ENCODE measurements around the gene RPS6KA3.

Gene RPS6KA3

DNA sequence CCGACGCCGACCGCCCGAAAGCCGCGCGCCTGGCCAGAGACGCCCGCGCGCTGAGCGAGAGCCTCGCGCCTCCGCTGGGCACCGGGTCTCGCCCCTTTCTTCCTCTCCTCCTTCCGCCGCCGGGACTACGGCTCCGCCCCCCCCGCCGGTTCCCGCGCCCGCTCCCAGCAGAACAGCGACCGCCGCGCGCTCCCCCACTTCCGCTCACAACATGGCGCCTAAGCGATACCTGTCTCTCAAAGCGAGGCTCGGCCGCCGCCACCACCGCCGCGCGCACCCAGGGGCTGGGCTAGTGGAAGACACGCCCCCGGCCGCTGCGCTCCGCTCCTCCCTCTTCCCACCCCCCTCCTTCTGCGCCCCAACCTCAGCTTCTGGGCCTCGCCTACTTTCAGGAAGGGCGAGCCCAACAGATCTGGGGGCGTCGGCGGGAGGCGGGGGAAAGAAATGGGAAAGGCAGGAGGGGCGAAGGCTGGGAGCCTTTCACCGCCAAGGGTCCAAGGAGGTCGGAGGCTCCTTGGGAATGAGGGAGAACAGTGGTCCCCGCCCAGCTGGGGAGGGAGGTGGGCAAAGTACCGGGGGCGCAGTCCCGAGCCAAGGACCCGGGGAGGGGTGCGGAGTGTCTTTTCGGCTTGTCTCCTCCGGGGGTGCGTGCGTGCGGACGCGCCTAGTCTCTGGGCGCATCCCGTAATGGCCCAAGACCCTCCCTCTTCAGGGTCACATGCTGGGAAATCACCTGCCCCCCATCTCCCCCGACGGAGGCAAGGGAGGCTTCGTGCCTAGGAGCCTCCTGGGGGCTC, at the start of gene RPS6KA3:
RPS6KA3 (minus strand) TSS at position 100 of the 797 bp plus-strand sequence. CDS start 277 bp downstream, outside the sequence.
- DNase-seq (ENCODE audit: low spot score in 2 of 2), result peak; percentile 77 to 94
- Histone ChIP-seq H3K4me1 (peaks cover 15% of the 10 kb centered on the region), H3K9me3 (no peaks in the 10 kb centered on the region), H3K27me3 (ENCODE audit: low read depth) (no peaks in the 10 kb centered on the region; the same call in 1 of the 2 replicates), H3K4me3 (peak within 1 kb of the TSS; percentile 85), H3K36me3 (replicated peaks) (no peaks in the 10 kb centered on the region)
- in situ Hi-C loops (cut with MboI; ENCODE audit: low sequenced_read_pairs), result no loop called here

GRCh38 chrX:20315140-20315539, 48.4 kb upstream of the RPS6KA3 start:
- Histone ChIP-seq H3K4me3 (no peak overlapping the region), H3K4me1 (no peaks in the 10 kb centered on the region), H3K36me3 (replicated peaks) (no peaks in the 10 kb centered on the region), H3K9me3 (no peaks in the 10 kb centered on the region), H3K27me3 (ENCODE audit: low read depth) (no peaks in the 10 kb centered on the region)
- DNase-seq (ENCODE audit: low spot score in 2 of 2), result no peak
- in situ Hi-C loops (cut with MboI; ENCODE audit: low sequenced_read_pairs), result no loop called here

- DNase-seq (ENCODE audit: low spot score in 2 of 2), result no peak
- in situ Hi-C loops (cut with MboI; ENCODE audit: low sequenced_read_pairs), result no loop called here
- no peak overlapping the region for H3K4me3 ChIP-seq
These were observed 47.2 kb upstream of the RPS6KA3 start for GRCh38 chrX:20313899-20314298.

DNA sequence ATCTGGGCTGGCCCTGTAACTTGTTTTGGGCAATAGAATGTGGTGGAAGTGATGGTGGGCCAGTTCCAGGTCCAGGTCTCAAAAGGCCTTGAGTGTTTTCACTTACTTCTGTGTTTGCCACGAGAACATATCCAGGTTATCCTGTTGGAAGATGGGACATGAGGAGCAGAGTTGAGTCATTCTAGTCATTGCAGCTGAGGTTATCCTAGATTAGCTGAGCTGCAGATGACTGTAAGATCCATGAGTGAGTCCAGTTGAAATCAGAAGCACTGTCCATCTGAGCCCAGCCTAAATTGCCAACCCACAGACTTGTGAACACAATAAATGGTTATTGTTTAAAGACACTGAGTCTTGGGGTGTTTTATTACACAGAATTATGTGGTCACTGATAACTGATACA, 45.3 kb upstream of the RPS6KA3 start:
- H3K36me3 ChIP-seq (replicated peaks), result no peaks in the 10 kb centered on the region
- H3K27me3 ChIP-seq (ENCODE audit: low read depth), result no peaks in the 10 kb centered on the region
- no peaks in the 10 kb centered on the region for H3K4me1 ChIP-seq
- H3K9me3 ChIP-seq, result no peaks in the 10 kb centered on the region
- no peak overlapping the region for H3K4me3 ChIP-seq
- no peak for DNase-seq (ENCODE audit: low spot score in 2 of 2)
- in situ Hi-C loops (cut with MboI; ENCODE audit: low sequenced_read_pairs), result no loop called here

More at GRCh38 chrX:20313899-20314298, 47.2 kb upstream of the RPS6KA3 start:
- no peaks in the 10 kb centered on the region for H3K36me3 ChIP-seq (replicated peaks)
- no peaks in the 10 kb centered on the region for H3K27me3 ChIP-seq (ENCODE audit: low read depth)
- no peaks in the 10 kb centered on the region for H3K9me3 ChIP-seq
- H3K4me1 ChIP-seq, result no peaks in the 10 kb centered on the region

DNA sequence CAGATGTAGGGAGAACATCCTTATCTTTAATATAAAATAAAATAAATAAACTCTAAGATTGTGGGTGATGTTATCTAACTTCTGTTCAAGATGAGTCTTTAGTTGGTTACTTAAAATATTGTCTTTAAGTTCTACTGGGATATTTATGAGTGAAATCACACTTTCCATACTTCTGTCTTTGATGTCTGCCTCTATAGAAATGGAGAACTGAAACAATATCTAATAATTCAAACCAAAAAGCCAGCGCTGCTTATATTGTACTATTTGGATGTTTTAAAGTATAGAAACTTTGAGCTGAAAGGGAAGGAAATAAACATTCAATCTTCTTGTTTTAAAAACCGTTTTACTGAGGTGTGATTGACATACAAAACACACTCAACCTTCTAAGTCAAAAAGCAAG, 44.8 kb upstream of the RPS6KA3 start:
- Histone ChIP-seq H3K27me3 (ENCODE audit: low read depth) (no peaks in the 10 kb centered on the region), H3K4me1 (no peaks in the 10 kb centered on the region), H3K36me3 (replicated peaks) (no peaks in the 10 kb centered on the region), H3K9me3 (no peaks in the 10 kb centered on the region), H3K4me3 (no peak overlapping the region)
- in situ Hi-C loops (cut with MboI; ENCODE audit: low sequenced_read_pairs), result no loop called here
- DNase-seq (ENCODE audit: low spot score in 2 of 2), result no peak

- no peaks in the 10 kb centered on the region for H3K9me3 ChIP-seq
- in situ Hi-C loops (cut with MboI; ENCODE audit: low sequenced_read_pairs), result no loop called here
- no peak overlapping the region for H3K4me3 ChIP-seq
- no peaks in the 10 kb centered on the region for H3K4me1 ChIP-seq
- H3K27me3 ChIP-seq (ENCODE audit: low read depth), result no peaks in the 10 kb centered on the region
- no peaks in the 10 kb centered on the region for H3K36me3 ChIP-seq (replicated peaks)
- no peak for DNase-seq (ENCODE audit: low spot score in 2 of 2)
These were observed 43.1 kb upstream of the RPS6KA3 start for GRCh38 chrX:20309806-20310205.

- no peaks in the 10 kb centered on the region for H3K27me3 ChIP-seq (ENCODE audit: low read depth)
- H3K36me3 ChIP-seq (replicated peaks), result no peaks in the 10 kb centered on the region
- no peaks in the 10 kb centered on the region for H3K9me3 ChIP-seq
- in situ Hi-C loops (cut with MboI; ENCODE audit: low sequenced_read_pairs), result no loop called here
- H3K4me3 ChIP-seq, result no peak overlapping the region
- no peak for DNase-seq (ENCODE audit: low spot score in 2 of 2)
- no peaks in the 10 kb centered on the region for H3K4me1 ChIP-seq
These were observed 40.0 kb upstream of the RPS6KA3 start for GRCh38 chrX:20306668-20307067.

GRCh38 chrX:20300822-20301221, 34.1 kb upstream of the RPS6KA3 start:
- in situ Hi-C loops (cut with MboI; ENCODE audit: low sequenced_read_pairs), result no loop called here
- H3K4me3 ChIP-seq, result no peak overlapping the region
- no peaks in the 10 kb centered on the region for H3K27me3 ChIP-seq (ENCODE audit: low read depth)
- H3K4me1 ChIP-seq, result peaks cover 5% of the 10 kb centered on the region
- no peaks in the 10 kb centered on the region for H3K36me3 ChIP-seq (replicated peaks)
- H3K9me3 ChIP-seq, result no peaks in the 10 kb centered on the region
- DNase-seq (ENCODE audit: low spot score in 2 of 2), result no peak

DNA sequence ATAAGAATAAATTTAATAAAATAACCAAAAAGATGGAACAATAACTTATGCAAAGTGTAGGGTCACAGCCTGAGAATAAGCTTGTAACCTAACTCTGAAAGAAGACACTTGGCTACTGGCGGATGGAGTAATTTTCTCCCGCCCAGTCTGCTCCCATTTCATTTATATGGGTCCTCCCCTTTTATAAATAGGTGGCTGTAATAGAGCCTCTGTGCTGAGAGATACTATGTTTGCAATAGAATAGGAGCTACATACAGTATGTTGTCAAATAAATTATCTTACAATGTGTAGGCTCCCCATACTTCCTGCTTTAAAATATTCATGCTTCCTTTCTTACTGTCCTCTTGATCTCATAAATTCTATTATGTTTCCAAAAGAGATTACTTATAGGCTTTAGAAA, 28.2 kb upstream of the RPS6KA3 start:
- no peak overlapping the region for H3K4me3 ChIP-seq
- DNase-seq (ENCODE audit: low spot score in 2 of 2), result peak in 1 of 2 experiments; percentile 10
- no peaks in the 10 kb centered on the region for H3K36me3 ChIP-seq (replicated peaks)
- peaks cover 5% of the 10 kb centered on the region for H3K4me1 ChIP-seq
- in situ Hi-C loops (cut with MboI; ENCODE audit: low sequenced_read_pairs), result no loop called here
- no peaks in the 10 kb centered on the region for H3K27me3 ChIP-seq (ENCODE audit: low read depth)
- H3K9me3 ChIP-seq, result no peaks in the 10 kb centered on the region

DNA sequence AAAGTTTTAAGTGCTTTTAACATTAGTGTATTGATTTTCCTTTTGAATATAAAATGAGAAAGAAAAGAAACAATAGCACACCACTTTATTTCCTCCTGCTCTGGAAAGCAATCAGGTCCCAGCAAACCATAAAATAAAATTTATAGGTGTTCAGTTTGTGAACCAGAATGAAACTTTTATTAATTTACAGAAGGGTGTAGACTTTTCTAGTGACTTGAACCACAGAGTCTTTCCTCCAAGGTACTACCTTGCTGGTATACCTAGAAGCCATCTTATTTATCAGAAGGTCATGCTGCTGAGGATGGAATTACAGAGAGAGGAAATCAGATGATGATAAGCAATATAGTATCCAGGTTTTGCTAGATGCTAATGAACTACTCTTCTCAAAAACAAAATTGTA, 27.6 kb upstream of the RPS6KA3 start:
- H3K36me3 ChIP-seq (replicated peaks), result no peaks in the 10 kb centered on the region
- no peak for DNase-seq (ENCODE audit: low spot score in 2 of 2)
- H3K4me3 ChIP-seq, result no peak overlapping the region
- peaks cover 5% of the 10 kb centered on the region for H3K4me1 ChIP-seq
- H3K27me3 ChIP-seq (ENCODE audit: low read depth), result no peaks in the 10 kb centered on the region
- H3K9me3 ChIP-seq, result no peaks in the 10 kb centered on the region
- in situ Hi-C loops (cut with MboI; ENCODE audit: low sequenced_read_pairs), result no loop called here

- H3K9me3 ChIP-seq, result no peaks in the 10 kb centered on the region; the same call in 1 of the 2 replicates
- no peak for DNase-seq (ENCODE audit: low spot score in 2 of 2)
- no peaks in the 10 kb centered on the region; the same call in 1 of the 2 replicates for H3K4me1 ChIP-seq
- no peak overlapping the region for H3K4me3 ChIP-seq
- H3K27me3 ChIP-seq (ENCODE audit: low read depth), result no peaks in the 10 kb centered on the region
- no peaks in the 10 kb centered on the region for H3K36me3 ChIP-seq (replicated peaks)
- in situ Hi-C loops (cut with MboI; ENCODE audit: low sequenced_read_pairs), result no loop called here
These were observed 18.8 kb upstream of the RPS6KA3 start for GRCh38 chrX:20285511-20285910.

DNA sequence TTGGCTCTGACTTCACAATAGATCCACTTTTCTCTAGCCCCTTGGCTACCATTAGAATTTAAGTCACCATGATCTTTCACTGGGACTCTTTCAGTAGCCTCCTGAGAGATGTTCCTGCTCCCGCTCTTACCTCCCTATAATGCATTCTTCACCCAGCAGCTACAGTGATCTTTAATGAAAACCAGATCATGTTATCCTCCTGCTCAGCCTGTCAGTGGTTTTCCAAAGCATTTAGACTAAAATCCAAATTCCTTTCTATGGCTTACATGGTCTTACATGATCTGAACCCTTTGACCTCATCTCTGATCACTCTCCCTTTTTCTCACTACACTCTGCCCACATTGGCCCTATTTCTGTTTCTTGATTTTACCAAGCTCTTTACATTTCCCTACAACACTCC, 18.3 kb upstream of the RPS6KA3 start:
- H3K9me3 ChIP-seq, result no peaks in the 10 kb centered on the region; the same call in 1 of the 2 replicates
- no peaks in the 10 kb centered on the region for H3K27me3 ChIP-seq (ENCODE audit: low read depth)
- DNase-seq (ENCODE audit: low spot score in 2 of 2), result no peak
- in situ Hi-C loops (cut with MboI; ENCODE audit: low sequenced_read_pairs), result no loop called here
- H3K36me3 ChIP-seq (replicated peaks), result no peaks in the 10 kb centered on the region
- H3K4me1 ChIP-seq, result no peaks in the 10 kb centered on the region; the same call in 1 of the 2 replicates
- H3K4me3 ChIP-seq, result no peak overlapping the region

GRCh38 chrX:20284444-20284843, 17.7 kb upstream of the RPS6KA3 start:
- no peak overlapping the region for H3K4me3 ChIP-seq
- H3K36me3 ChIP-seq (replicated peaks), result no peaks in the 10 kb centered on the region
- no peaks in the 10 kb centered on the region; the same call in 1 of the 2 replicates for H3K4me1 ChIP-seq
- in situ Hi-C loops (cut with MboI; ENCODE audit: low sequenced_read_pairs), result no loop called here
- H3K9me3 ChIP-seq, result no peaks in the 10 kb centered on the region; the same call in 1 of the 2 replicates
- H3K27me3 ChIP-seq (ENCODE audit: low read depth), result no peaks in the 10 kb centered on the region
- no peak for DNase-seq (ENCODE audit: low spot score in 2 of 2)

DNA sequence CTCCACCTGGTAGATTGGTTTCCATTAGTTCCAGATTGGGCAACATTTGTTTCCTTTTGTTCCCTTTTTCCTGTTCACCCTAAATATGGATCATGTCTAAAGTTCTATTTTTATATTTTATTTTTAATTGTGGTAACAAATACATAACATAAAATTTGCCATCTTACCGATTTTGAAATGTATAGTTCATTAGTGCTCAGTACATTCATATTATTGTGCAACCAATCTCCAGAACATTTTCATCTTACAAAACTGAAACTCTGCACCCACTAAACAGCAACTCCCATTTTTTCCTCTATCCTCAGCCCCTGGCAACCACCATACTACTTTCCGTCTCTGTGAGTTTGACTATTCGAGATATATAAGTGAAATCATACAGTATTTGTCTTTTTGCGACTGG, 14.2 kb upstream of the RPS6KA3 start:
- in situ Hi-C loops (cut with MboI; ENCODE audit: low sequenced_read_pairs), result no loop called here
- no peaks in the 10 kb centered on the region for H3K27me3 ChIP-seq (ENCODE audit: low read depth)
- H3K36me3 ChIP-seq (replicated peaks), result no peaks in the 10 kb centered on the region
- no peaks in the 10 kb centered on the region; the same call in 1 of the 2 replicates for H3K4me1 ChIP-seq
- no peaks in the 10 kb centered on the region for H3K9me3 ChIP-seq
- DNase-seq (ENCODE audit: low spot score in 2 of 2), result no peak
- no peak overlapping the region for H3K4me3 ChIP-seq

Measured in HAP-1 (cell line).